DOHH2 (cell line): ENCODE results near the gene SRSF2.

Experiments used
- CTCF ChIP-seq: fragments of 200-600 bp; sonication (generic); IDR thresholded peaks from one replicate; pipeline ENCODE4 v1.5.1; 2014; ENCODE audit warnings: antibody characterized with exemption, mild to moderate bottlenecking, low read depth, low read length; ENCODE audit not compliant: poor library complexity, severe bottlenecking
- EZH2phosphoT487 ChIP-seq: fragments of 200-600 bp; sonication (generic); IDR thresholded peaks from 2 replicates; pipeline ENCODE4 v1.6.1; 2017; ENCODE audit warnings: borderline replicate concordance, mild to moderate bottlenecking, antibody characterized with exemption, low read length, moderate library complexity, mixed read lengths

- TF ChIP-seq EZH2phosphoT487: no peak
- TF ChIP-seq CTCF: no peak
Measured at GRCh38 chr17:76755285-76755684, 18.2 kb upstream of the SRSF2 start.
